Measurements from ENCODE around the gene MTX1.
"Not testable (repeated sequence)": the region's sequence is repeated elsewhere in the genome, so short reads cannot be mapped to it uniquely, and the experiment has no call there.

MTX1 gene

GRCh38 chr1:155218854-155219591, 10.5 kb downstream of the MTX1 start:
- H3K4me3 ChIP-seq (replicated peaks; ENCODE audit: low read depth, low read length): peak overlapping the region; percentile 27
- TF ChIP-seq CTCF (IDR thresholded peaks at IDR 0.05; ENCODE audit: low read length, missing control alignments): no peak
- DNase-seq (ENCODE audit: low read depth): peak; percentile 81

- H3K4me3 ChIP-seq (replicated peaks; ENCODE audit: low read depth, low read length): no peak overlapping the region
- no peak for TF ChIP-seq CTCF (IDR thresholded peaks at IDR 0.05; ENCODE audit: low read length, missing control alignments)
- no peak for DNase-seq (ENCODE audit: low read depth)
Observed at GRCh38 chr1:155219592-155220031, 11.1 kb downstream of the MTX1 start.

- DNase-seq (ENCODE audit: low read depth); H3K4me3 ChIP-seq (replicated peaks; ENCODE audit: low read depth, low read length): not testable (repeated sequence)
Observed at GRCh38 chr1:155220211-155220965, 11.9 kb downstream of the MTX1 start.

GRCh38 chr1:155223047-155223446, 14.6 kb downstream of the MTX1 start:
- H3K4me3 ChIP-seq (replicated peaks; ENCODE audit: low read depth, low read length): no peak overlapping the region
- TF ChIP-seq CTCF (IDR thresholded peaks at IDR 0.05; ENCODE audit: low read length, missing control alignments): no peak
- no peak for DNase-seq (ENCODE audit: low read depth)

- DNase-seq (ENCODE audit: low read depth); H3K4me3 ChIP-seq (replicated peaks; ENCODE audit: low read depth, low read length): not testable (repeated sequence)
Observed at GRCh38 chr1:155225404-155225759, 16.9 kb downstream of the MTX1 start.

- H3K4me3 ChIP-seq (replicated peaks; ENCODE audit: low read depth, low read length): peak overlapping the region; percentile 81
- DNase-seq (ENCODE audit: low read depth): peak; percentile 77
- peak; percentile 50 for TF ChIP-seq CTCF (IDR thresholded peaks at IDR 0.05; ENCODE audit: low read length, missing control alignments)
Observed at GRCh38 chr1:155226188-155226909, 17.9 kb downstream of the MTX1 start.

- TF ChIP-seq CTCF (IDR thresholded peaks at IDR 0.05; ENCODE audit: low read length, missing control alignments): no peak
- DNase-seq (ENCODE audit: low read depth): peak; percentile 45
Observed at GRCh38 chr1:155226910-155227260, 18.4 kb downstream of the MTX1 start.

More at GRCh38 chr1:155226910-155227260, 18.4 kb downstream of the MTX1 start:
- H3K4me3 ChIP-seq (replicated peaks; ENCODE audit: low read depth, low read length): peak overlapping the region; percentile 81
